ENCODE data around the gene DUS2.

DUS2 gene

DNA sequence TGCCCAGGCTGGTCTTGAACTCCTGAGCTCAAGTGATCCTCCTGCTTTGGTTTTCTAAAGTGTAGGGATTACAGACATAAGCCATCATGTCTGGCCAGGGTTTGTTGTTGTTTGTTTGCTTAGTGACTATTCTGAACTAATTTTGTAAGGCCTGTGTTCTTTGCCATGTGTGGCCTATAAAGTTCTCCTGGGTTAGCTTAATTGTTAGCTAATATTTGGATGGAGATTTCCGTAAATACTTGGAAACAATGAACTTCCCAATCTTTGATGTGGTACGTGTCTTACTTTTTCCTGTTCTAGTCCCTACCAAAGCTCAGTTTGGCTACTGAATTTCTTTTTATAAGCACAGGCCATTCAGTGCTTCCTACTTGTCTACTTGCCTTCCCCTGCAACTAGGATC lies 24.9 kb downstream of the DUS2 start:
- DNase-seq: no peak

DNA sequence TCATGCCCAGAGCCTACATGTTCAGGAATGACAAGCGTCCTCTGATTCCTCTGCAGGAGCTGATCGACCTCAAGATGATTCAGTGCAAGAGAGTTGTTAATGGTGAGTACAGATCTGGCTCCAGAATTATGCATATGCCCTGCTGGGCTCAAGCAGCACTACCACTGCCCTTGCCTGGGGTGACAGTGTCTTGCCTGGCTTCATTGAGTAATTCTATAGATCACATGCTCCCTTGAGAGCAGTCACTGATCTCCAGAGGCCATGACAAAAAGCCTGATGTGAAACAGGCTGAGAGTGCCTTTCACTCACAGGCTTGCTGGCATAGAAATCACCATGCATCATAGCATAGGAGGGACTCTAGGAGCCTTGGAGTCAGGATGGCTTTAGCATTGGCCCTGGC lies 26.4 kb downstream of the DUS2 start:
- no peak for DNase-seq

DNA sequence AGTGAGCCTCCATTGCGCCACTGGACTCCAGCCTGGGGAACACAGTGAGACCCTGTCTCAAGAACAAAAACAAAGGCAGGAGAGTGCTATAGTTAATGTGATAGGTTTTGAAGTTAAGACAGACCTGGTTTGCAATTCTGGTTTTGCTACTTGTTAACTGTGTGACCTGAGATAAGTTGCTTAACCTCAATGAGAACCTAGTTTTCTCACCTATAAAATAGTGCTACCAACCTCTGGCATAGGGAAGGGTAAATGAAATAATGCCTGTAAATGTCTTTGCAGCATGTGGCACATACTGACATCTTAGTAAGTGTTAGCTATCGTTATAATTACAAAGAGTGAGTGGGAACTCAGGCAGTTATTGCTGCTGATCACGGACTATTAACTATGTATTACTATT lies 32.3 kb downstream of the DUS2 start:
- no peak for DNase-seq

DNA sequence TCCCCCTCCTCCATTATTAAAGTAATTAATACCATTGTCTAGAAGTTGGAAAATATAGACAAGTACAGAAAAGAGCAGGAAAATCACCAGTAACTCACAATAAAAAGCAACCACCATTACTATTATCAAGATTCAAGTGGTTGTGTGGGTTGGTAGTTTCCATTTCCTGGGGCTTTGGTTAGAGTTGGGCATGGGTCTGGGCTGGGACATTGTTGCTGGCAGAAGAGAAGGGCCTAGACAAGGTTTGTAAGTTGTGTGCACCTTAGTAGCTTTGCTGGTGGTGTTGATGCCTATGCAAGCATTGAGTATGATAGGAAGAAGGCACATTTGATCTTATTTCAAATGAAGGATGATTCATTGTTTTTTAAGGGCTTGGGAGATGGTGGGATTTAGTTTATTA lies 36.7 kb downstream of the DUS2 start:
- no peak for DNase-seq

DNA sequence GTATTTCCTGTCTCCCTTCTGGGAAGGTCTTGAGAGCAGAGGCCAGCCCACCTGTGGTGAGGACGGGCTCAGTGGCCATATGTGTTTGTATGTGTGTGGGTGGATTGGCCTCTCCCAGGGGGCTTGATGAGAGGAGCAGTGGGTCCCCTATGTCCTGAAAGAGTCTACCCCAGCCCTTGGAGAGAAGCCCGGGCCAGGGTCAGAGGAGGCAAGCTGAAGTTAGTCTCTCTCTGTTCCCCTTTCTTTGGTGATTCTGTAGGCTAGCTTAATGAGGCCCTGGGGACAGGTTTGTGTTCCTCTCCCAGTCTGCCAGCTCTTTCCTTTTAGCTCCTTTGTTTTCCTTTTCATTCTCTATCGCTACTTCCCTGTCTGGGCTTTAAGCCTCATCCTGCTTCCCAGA lies 38.3 kb downstream of the DUS2 start:
- no peak for DNase-seq

DNA sequence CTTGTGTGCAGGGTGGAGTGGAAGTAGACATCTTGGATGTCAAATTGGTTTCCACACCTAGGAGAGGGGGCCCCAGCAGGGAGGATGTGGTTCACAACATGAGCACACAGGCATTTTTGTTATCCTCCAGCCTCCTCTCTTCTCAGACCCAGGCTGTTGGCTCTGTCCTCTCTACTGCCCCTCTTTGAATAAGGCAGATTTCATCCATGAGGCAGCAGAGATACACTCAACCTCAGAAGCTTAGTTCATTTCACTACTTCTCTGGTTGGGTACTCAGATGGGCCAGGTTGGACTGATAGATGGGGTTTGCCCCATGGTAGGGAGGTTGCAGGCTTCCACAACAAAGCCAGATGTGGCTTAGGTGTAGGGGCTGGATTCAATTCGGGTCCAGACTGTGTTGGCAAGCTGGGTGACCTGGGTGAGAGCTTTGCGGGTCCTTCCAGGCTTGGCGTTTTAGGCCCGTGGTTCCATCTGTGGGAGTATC lies 39.9 kb downstream of the DUS2 start:
- DNase-seq: no peak

DNA sequence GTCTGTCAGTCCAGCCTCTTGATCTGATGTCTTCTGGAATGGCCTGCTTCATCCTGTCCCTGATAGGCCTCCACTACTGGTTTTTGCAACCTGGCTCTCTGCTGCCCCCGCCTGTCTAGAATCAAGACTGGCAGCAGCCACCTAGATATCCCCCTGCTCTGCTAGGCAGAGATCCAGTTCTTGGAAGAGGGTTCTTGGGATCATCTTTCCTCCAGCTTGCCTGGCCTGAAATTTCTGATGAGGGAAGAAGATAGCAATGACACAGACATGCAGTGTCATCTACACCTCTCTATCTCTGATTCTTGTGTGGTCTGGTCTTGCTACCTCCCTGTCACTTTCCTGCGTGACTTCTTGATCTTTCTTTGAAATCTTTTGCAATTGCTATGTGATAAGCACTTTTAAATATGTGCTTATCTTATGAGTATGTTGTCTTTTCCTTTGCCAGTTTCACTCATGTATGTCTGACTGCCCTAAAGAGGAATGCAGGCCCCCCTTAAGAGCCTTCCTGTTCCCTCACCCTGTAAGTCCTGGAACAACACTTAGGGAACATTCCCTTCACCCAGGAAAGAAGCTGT lies 41.8 kb downstream of the DUS2 start:
- DNase-seq: peak; percentile 93

DNA sequence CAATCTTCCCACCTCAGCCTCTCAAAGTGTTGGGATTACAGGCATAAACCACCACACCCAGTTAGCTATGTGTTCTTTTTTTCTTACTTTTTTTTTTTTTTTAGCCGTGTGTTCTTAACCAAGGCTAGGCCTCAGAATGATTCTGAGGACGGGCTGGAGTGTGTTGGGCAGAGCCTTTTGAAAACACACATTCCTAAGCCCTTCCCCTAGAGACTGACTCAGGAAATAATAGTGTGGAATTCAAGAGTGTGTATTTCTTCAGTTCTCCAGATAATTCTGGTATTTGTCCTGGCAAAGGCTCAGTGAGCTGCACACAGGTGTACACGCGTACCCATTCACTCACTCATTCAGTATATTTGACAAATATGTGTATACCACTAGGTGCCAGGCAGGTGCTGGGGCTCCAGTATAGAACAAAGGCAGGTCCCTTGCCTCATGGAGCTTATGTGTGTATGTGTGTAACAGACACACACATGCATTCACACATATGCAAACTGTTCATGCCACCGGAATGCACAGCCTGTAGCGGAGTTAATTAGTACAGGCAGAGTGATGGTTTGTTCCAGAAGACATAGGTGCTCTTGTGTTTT lies 42.7 kb downstream of the DUS2 start:
- DNase-seq: peak; percentile 52

DNA sequence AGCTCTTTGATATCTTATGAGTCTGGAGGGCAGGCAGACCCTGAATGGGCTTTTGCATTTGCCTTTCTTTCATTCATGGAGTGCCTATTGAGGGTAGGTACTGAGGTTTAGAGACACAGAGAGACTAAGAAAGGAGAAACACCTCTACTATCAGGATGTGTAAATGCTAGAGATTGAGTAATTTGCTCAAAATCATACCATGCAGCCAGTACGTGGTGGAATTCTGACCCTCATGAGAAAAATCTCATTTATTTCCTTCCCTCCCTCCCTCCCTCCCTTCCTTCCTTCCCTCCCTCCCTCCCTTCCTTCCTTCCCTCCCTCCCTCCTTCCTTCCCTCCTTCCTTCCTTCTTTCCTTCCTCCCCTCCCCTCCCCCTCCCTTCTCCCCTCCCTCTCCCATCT lies 43.7 kb downstream of the DUS2 start:
- DNase-seq: no peak

DNA sequence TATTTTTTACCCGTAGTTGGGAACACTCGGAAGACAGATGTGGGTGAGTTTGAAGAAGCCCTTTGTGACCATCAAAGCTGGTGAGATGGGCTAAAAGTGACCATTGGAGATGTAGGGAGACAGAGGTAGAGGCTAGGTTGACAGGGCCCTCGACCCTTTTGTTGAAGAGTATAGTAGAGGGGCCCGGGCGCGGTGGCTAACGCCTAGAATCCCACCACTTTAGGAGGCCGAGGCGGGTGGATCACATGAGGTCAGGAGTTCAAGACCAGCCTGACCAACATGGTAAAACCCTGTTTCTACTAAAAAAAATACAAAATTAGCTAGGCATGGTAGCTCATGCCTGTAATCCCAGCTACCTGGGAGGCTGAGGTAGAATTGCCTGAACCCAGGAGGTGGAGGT lies 45.8 kb downstream of the DUS2 start:
- DNase-seq: no peak

DNA sequence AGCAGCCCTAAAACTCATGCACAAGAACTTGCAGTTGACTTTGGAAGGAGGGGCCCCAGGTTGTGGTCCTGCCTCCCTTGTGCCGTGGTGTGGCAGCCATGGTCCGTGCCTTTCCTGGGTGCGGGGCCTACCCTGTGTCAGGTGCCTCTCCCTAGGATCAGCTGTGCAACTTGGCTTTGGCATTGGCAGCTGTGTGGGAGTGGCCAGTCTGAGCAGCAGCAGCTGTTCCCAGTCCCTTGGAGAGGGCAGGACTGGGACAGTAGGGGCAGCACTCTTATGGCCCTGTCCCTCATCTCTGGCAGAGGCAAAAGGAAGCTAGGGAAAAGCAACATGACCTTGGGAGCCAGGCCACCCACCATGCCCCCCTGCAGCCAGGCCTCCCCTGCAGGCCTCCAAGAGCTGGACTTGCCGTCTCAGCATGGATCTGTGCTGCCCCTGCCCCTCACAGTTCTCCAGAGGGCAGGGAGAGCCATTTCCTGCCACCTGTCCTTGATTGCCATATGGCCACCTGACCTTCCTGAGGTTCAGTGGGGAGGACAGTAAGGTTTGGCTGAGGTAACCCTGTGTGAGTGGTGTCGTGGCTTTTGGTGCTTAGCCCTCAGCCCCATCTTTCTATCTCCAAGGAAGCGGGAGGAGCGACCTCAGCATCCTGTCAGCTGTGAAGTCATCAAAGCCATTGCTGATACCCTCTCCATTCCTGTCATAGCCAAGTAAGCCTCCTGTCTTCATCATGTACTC lies 46.6 kb downstream of the DUS2 start:
- no peak for DNase-seq

DNA sequence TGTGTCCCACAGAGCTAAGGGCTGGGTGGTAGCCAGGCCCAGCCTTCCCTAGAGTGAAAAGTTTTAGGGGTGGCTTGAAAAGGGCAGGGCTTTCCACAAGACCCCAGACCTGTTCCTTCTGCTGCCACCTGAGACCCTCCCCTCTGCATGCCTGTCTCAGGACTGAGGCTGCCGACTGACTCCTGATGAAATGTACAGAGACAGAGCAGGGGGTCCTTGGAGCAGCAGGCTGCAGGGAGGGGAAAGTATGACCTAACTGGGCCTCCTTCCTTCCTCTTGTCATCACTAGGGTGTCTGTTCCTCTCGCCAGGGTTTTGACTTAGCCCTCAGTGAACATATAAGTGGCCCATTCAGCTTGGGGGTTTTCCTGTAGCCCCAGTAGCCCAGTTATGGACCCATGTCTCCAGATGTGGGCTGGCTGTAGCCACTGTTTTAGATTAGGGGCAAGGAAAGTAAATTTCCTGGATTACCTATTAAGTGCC lies 47.2 kb downstream of the DUS2 start:
- DNase-seq: no peak

DNA sequence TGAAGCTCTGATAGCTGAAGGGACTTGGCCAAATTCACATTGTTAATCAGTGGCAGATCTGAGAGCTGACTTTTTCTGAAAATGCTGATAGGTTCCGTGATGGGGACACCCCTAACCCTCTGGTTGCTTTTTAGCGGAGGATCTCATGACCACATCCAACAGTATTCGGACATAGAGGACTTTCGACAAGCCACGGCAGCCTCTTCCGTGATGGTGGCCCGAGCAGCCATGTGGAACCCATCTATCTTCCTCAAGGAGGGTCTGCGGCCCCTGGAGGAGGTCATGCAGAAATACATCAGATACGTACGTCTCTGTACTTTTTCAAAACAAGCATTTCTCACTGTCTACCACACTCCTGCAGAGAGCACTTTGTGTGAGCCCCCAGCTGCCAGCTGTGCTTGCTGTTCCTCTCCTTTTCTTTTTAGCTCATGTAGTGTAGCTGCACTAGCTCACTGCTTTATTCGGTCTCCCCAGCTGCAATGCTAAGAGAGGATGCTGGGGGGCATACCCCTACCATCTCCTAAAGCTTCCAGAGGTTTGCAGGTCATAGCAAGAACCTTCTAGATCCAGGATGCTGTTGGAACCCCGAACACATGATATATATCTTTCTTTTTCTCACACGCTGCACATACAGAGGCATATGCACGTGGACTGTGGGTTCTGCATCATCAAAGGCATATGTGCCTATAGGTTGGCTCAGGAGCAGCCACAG lies 47.9 kb downstream of the DUS2 start:
- no peak for DNase-seq

DNA sequence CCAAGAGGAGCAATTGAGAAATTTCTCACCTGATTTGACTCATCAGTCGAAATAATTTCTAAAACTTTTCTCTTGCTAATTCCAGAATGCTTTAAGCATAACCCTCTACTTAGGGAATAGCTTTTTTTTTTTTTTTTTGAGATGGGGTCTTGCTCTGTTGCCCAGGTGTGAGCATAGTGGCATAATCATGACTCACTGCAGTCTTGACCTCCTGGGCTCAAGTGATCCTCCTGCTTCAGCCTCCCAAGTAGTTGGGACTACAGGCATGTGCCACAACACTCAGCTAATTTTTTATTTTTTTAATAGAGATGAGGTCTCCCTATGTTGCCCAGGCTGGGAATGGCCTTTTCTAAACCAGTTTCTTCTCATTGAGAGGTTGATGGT lies 48.4 kb downstream of the DUS2 start:
- no peak for DNase-seq

DNA sequence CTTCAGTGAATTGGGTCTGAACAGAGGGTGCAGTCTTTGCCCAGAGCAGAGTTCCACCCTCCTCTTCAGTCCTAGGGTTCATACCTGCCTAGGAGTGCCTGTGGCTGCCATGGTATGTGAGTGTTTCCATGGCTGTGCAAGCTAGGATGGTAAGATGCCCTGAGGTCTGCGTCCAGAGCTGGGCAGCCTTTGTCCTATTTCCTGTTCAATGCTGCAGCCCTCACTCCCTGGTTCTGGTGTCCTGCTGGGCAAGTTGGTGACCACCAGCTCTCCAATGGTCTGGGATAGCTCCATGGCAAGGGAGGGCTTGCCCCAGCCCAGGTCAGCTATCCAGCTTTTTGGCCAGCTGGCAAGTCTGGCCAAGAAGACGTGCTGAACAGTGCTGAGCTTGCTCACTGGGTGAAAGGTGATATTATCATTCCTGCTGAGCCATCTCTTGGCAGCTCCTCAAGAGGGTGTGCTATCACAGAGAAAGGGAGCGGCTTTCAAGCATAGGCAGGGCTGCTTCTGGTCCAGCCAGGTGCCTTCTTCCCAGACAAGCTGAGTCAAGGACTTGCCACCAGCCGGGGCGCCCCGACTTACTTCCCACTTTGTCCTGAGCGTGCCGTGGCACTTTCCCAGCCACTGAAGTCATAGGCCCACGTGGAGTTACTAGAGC lies 49.1 kb downstream of the DUS2 start:
- peak; percentile 63 for DNase-seq

DNA sequence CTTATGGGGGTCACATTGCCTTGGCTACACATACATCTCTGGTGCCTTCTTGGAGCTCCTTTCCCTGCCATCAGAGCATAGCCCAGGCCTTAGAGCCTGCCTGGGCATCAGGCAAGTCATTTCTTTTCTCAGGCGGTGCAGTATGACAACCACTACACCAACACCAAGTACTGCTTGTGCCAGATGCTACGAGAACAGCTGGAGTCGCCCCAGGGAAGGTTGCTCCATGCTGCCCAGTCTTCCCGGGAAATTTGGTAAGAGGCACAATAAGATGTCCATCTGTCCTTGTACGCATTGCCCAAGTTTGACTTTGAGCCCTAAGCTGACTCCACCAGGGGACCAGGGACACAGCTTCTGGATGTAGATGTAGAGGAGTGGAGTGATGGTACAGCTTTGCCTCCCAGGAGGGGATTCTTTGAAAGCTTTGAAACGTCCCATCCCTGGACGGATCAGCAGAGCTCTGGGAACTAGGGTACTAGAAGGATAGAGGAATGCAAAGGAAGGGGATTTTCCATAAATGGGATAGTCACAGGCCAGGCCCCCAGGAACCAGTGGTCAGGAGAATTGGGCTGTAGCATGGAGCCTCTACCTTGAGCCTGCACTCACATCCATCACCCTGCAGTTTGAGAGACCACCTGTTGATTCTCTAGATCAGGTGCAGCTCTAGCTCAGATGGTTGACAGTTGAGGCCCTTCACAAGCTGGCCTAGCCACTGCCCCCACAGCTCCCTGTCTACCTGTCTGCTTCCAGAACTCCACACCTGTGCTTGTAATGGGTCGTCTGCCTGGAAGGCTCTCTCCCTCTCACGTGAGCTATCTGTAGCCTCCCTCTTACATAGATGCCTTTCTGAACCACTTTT lies 51.0 kb downstream of the DUS2 start:
- DNase-seq: no peak

DNA sequence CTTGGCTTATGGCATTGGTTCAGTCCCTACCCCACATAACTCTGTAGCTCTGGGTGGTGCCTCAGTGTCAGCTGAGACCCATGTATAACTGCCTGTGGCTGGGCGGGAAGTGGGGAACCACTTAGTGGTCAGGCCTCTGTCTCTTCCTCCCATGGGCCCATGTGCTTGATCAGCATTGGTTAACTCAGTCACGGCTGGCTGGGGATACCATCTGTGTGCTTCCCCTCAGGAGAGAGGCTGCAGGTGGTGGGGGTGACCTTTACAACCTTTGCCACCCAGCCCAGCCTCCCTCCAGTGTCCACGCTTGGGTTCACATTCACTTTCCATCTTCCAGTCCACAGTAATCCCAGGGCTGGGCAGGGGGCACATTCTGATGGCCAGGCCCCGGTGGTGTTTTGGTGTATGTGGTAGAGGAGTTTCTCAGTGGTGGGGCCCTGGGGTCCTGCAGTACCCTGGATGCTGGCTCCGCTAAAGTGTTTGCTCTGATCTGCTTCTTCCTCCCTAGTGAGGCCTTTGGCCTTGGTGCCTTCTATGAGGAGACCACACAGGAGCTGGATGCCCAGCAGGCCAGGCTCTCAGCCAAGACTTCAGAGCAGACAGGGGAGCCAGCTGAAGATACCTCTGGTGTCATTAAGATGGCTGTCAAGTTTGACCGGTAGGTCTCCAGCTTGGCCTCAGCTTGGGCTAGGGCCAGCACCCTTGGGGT lies 51.9 kb downstream of the DUS2 start:
- no peak for DNase-seq

DNA sequence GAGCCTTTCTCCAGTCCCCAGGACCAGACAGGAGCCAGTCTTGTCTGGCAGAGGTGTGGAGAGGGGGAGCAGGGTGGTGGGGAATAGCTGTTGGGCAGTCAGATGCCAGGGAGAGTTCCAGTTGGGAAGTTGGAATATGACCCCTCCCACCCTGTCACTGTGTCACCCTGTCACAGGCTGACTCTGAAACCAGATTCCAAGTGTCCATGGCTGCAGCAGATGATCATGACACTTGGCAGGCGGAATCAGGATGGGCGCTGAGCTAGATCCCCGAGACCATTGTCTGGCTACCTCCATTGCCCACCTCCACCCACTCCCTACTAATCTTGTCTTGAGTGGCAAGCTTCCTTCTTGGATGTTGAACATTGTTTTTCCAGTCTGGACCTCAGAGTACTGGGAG lies 52.9 kb downstream of the DUS2 start:
- DNase-seq: no peak

DNA sequence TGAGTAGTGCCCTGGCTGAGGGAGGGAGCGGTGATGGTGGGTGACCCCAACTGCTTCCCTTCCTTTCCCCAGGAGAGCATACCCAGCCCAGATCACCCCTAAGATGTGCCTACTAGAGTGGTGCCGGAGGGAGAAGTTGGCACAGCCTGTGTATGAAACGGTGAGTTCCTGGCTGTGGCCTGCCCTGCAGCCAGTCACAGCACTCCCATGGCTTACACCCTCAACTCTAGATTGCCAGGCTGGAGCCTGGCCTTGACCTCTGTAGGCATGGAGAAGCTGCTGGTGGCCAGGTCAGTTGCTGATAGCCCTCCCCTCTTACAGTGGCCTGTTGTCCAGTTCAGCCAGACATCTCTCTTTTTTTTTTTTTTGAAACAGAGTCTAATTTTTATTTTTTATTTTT lies 53.5 kb downstream of the DUS2 start:
- no peak for DNase-seq

DNA sequence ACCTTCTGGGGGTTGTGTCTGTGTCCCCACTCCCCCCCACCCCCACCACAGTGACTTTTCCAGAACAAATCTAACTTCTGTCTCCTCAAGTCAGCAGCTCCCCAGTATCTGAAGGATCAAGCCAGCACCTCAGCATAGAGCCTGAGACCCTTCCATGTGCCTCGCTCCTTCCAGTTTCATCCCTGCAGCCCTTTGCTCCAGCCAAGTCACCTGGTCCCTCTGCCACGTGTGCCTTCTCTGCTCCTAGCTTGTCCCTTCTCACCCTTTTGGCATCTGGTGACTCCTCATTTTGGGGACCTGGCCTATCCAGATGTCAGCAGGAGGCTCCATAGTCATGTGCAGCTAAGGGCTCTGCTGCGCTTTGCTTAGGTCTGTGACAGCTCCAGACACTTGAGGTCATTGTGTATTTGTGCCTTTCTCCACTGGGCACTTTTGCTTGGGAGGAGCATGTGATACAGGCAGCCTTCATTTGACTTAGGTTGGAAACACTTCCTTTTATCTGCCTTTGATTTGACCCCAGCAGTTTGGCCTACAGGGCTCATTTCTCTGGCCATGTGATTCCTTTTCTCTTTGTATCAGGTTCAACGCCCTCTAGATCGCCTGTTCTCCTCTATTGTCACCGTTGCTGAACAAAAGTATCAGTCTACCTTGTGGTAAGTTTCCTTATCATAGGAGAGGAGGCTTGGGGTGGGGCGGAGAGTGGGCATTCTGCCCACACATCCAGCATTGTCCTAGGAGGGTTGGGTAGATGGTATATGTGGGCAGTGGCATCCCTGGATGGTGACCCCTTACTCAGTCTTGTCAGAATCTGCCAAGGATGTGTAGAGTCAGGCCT lies 55.0 kb downstream of the DUS2 start:
- DNase-seq: no peak

All from kidney glomerular epithelial cell (primary cell).